NCI-H2196 treated with DMSO at 0.1 percent for 48 hours (cell line): ENCODE results near the gene ORAI2.
"Not testable (repeated sequence)": the region's sequence is repeated elsewhere in the genome, so short reads cannot be mapped to it uniquely, and the experiment has no call there.

Experiments
- DNase-seq: peaks from one replicate; lab custom pipeline; 2025; ENCODE audit not compliant: unreplicated experiment; lab: John Stamatoyannopoulos, UW

The ORAI2 gene

GRCh38 chr7:102494473-102495149 is 61.2 kb downstream of the ORAI2 start:
- DNase-seq = not testable (repeated sequence)

- not testable (repeated sequence) for DNase-seq
Measured at GRCh38 chr7:102496861-102497260, 63.5 kb downstream of the ORAI2 start.

GRCh38 chr7:102497308-102497707 is 63.9 kb downstream of the ORAI2 start:
- not testable (repeated sequence) for DNase-seq

GRCh38 chr7:102498321-102498720 is 64.9 kb downstream of the ORAI2 start:
- DNase-seq = not testable (repeated sequence)

DNA sequence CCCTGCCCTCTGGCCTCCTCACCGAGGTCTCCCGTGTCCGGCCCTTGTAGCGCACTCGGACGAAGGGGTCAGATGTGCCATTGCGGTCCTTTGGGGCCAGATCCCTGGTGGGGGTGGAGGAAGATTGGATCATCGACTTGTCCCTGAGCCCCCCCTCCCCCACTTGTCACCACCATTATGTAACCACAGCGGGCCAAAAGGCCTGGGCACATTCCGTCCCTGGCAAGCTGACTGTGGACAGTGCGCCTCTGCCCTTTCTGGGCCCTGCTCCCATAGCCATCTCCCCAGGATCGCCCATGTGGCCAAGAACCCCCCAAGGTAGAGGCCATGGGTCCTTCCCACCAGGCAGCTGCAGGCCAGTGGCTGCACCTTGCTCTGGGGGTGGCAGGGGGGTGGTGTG is 69.8 kb downstream of the ORAI2 start:
- not testable (repeated sequence) for DNase-seq

GRCh38 chr7:102505298-102506185 is 72.2 kb downstream of the ORAI2 start:
- DNase-seq = not testable (repeated sequence)
